Ovary (tissue), 3 donors: ENCODE data around the gene EIF4E1B.

Experiments
- EP300 ChIP-seq: sonication (generic); formaldehyde crosslinking; IDR thresholded peaks from one replicate; pipeline ENCODE4 v1.6.1; 2017; ENCODE audit warnings: antibody characterized with exemption
- POLR2A ChIP-seq: fragments of 450-650 bp; IDR thresholded peaks from one replicate; pipeline ENCODE4 v1.6.1; 2017; ENCODE audit warnings: antibody characterized with exemption, mild to moderate bottlenecking, moderate library complexity
- TF ChIP-seq, protein P1 (sequence below), 3 donors: fragments of 450-650 bp in 2 of 3; fragments of 200-600 bp in 1 of 3; IDR thresholded peaks; one replicate each; pipeline versions ENCODE4 v1.5.1 to v1.8.0; 2016 to 2022; ENCODE audit warnings: antibody characterized with exemption in 3 of 3, mild to moderate bottlenecking in 1 of 3
- donor health status: DM: no; HTN: no; CAD: no.

DNA sequence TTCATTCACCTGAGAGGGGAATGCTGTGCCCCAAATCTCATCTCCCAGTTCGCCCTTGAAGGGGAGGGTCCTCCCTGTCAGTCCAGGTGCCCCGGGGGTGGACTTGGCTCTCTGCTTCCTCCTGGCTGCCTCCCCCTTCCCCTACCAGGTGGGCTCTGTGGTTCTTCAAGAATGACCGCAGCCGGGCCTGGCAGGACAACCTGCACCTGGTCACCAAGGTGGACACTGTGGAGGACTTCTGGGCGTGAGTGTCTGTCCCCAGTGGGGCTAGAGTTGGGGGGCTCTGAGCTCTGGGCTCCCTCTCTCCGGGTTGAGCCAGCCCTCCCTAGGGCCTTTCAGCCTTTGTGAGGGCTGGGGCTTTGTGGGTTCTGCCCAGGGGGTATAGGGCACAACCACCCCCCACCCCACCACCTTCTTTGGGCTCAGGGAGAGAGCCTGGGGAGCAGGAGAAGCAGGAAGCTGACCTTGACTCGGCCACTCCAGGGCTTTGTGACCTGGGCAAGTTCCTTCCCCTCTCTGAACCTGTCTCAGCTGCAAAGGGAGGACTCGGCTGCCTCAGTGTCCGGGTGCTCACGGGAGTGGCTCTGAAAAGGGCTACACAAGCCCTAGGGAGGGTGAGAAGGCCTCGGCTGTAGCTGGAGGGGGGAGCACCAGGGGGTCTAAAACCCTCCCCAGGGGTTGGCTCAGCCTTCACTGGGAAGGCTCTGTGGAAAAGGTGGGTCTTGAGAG, 13.2 kb downstream of the EIF4E1B start:
- TF ChIP-seq, protein P1, sequence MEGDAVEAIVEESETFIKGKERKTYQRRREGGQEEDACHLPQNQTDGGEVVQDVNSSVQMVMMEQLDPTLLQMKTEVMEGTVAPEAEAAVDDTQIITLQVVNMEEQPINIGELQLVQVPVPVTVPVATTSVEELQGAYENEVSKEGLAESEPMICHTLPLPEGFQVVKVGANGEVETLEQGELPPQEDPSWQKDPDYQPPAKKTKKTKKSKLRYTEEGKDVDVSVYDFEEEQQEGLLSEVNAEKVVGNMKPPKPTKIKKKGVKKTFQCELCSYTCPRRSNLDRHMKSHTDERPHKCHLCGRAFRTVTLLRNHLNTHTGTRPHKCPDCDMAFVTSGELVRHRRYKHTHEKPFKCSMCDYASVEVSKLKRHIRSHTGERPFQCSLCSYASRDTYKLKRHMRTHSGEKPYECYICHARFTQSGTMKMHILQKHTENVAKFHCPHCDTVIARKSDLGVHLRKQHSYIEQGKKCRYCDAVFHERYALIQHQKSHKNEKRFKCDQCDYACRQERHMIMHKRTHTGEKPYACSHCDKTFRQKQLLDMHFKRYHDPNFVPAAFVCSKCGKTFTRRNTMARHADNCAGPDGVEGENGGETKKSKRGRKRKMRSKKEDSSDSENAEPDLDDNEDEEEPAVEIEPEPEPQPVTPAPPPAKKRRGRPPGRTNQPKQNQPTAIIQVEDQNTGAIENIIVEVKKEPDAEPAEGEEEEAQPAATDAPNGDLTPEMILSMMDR (IDR thresholded peaks at IDR 0.05): no peak
- TF ChIP-seq POLR2A (no peak), EP300 (no peak)
